Measurements from ENCODE around the gene ANO6.

GRCh38 chr12:45477526-45477925, 261.6 kb downstream of the ANO6 start:
- TF ChIP-seq POLR2AphosphoS5 (IDR thresholded peaks at IDR 0.05) (no peak), POLR2A (IDR thresholded peaks at IDR 0.05) (no peak), CTCF (IDR thresholded peaks at IDR 0.05 in 8 of 11, conservative IDR thresholded peaks at IDR 0.05 in 3 of 11) (no peak)
